Neural cell (in vitro differentiated cells): ENCODE measurements around the gene MS4A14. TPM values are rescaled to one million over a fixed set of nuclear protein-coding genes. Genes with fewer than 3 reads are reported as not detected.

Experiments used
- H2AFZ ChIP-seq: fragments of 200-600, 300-800 bp; sonication (generic), shearing (Covaris generic); 2 replicates; pipeline ENCODE4 v1.6.0; 2014; ENCODE audit warnings: low read depth, mild to moderate bottlenecking, antibody characterized with exemption, low read length, moderate library complexity
- H3F3A ChIP-seq: fragments of 200-600 bp; shearing (Covaris generic); 2 replicates; pipeline ENCODE4 v1.6.1; 2016; ENCODE audit warnings: mild to moderate bottlenecking, moderate library complexity, mixed read lengths, antibody characterized with exemption, low read length; ENCODE audit not compliant: insufficient read depth, poor library complexity, severe bottlenecking
- H3K27ac ChIP-seq: fragments of 200-600, 300-800 bp; sonication (generic), shearing (Covaris generic); 2 replicates; pipeline ENCODE4 v1.5.1; 2014; ENCODE audit warnings: mild to moderate bottlenecking, low read length, moderate library complexity
- H3K27me3 ChIP-seq: fragments of 300-800, 200-600 bp; sonication (generic), shearing (Covaris generic); 2 replicates; pipeline ENCODE4 v1.6.0; 2014; ENCODE audit warnings: mild to moderate bottlenecking, low read depth, low read length, moderate library complexity; ENCODE audit not compliant: insufficient read depth
- H3K36me3 ChIP-seq: fragments of 300-800, 200-600 bp; sonication (generic), shearing (Covaris generic); 2 replicates; pipeline ENCODE4 v1.5.1; 2014; ENCODE audit warnings: mild to moderate bottlenecking, antibody characterized with exemption, low read length, moderate library complexity; ENCODE audit not compliant: insufficient read depth
- H3K4me2 ChIP-seq: fragments of 300-800, 200-600 bp; sonication (generic), shearing (Covaris generic); 2 replicates; pipeline ENCODE4 v1.6.0; 2014; ENCODE audit warnings: mild to moderate bottlenecking, low read length
- H3K4me3 ChIP-seq: fragments of 300-800, 200-600 bp; sonication (generic), shearing (Covaris generic); 2 replicates; pipeline ENCODE4 v1.5.1; 2014; ENCODE audit warnings: mild to moderate bottlenecking, low read length, moderate library complexity
- H3K79me2 ChIP-seq: fragments of 200-600 bp; shearing (Covaris generic); replicated peaks from 2 replicates; pipeline ENCODE4 v1.6.0; 2014; ENCODE audit warnings: mild to moderate bottlenecking, low read length, moderate library complexity; ENCODE audit not compliant: insufficient read depth
- H3K9ac ChIP-seq: fragments of 300-800, 200-600 bp; sonication (generic), shearing (Covaris generic); 2 replicates; pipeline ENCODE4 v1.6.1; 2016; ENCODE audit warnings: mild to moderate bottlenecking, low read length, mixed read lengths
- H3K9me2 ChIP-seq: fragments of 200-600 bp; shearing (Covaris generic); 2 replicates; pipeline ENCODE4 v1.6.1; 2016; ENCODE audit warnings: mild to moderate bottlenecking, low read length, mixed read lengths; ENCODE audit not compliant: insufficient read depth
- H3K9me3 ChIP-seq: fragments of 200-600, 300-800 bp; sonication (generic), shearing (Covaris generic); 2 replicates; pipeline ENCODE4 v1.6.1; 2016; ENCODE audit warnings: mild to moderate bottlenecking, mixed run types, low read length, moderate library complexity, mixed read lengths
- H4K20me1 ChIP-seq: fragments of 200-600 bp; shearing (Covaris generic); 2 replicates; pipeline ENCODE4 v1.6.1; 2016; ENCODE audit warnings: mild to moderate bottlenecking, mixed run types; ENCODE audit not compliant: insufficient read depth
- EP300 ChIP-seq: fragments of 450-650 bp; conservative IDR thresholded peaks from 2 replicates; pipeline ENCODE4 v1.6.1; 2014; ENCODE audit warnings: antibody characterized with exemption, mild to moderate bottlenecking, moderate library complexity; ENCODE audit not compliant: poor library complexity, severe bottlenecking
- EZH2 ChIP-seq: fragments of 200-600, 300-800 bp; shearing (Covaris generic), sonication (generic); IDR thresholded peaks from 2 replicates; pipeline ENCODE4 v1.6.1; 2014; ENCODE audit warnings: antibody characterized with exemption, low read length, borderline replicate concordance, mild to moderate bottlenecking; ENCODE audit not compliant: insufficient read depth, poor library complexity, severe bottlenecking
- MXI1 ChIP-seq: fragments of 450-650 bp; conservative IDR thresholded peaks from 2 replicates; pipeline ENCODE4 v1.6.1; 2014; ENCODE audit warnings: antibody characterized with exemption, mild to moderate bottlenecking; ENCODE audit not compliant: poor library complexity, severe bottlenecking
- POLR2AphosphoS5 ChIP-seq: IDR thresholded peaks from 2 replicates; pipeline ENCODE4 v1.6.1; 2012
- RAD21 ChIP-seq: fragments of 450-650 bp; conservative IDR thresholded peaks from 2 replicates; pipeline ENCODE4 v1.6.1; 2014; ENCODE audit warnings: antibody characterized with exemption, mild to moderate bottlenecking, moderate library complexity
- SMC3 ChIP-seq: fragments of 450-650 bp; conservative IDR thresholded peaks from 2 replicates; pipeline ENCODE4 v1.6.1; 2014; ENCODE audit warnings: antibody characterized with exemption, mild to moderate bottlenecking, moderate library complexity; ENCODE audit not compliant: poor library complexity
- TAF1 ChIP-seq: IDR thresholded peaks from 2 replicates; pipeline ENCODE4 v1.6.1; 2012; ENCODE audit warnings: low read depth
- polyA plus RNA-seq: library from polyadenylated mRNA; depleted of rRNA; stranded (reverse); fragments of >200 nt; gene quantifications from 2 replicates; pipeline ENCODE4 v1.2.3, GENCODE V29; 2014
- TF ChIP-seq, protein P1 (sequence below): fragments of 450-650 bp; IDR thresholded peaks from 2 replicates; pipeline ENCODE4 v1.5.1; 2014; ENCODE audit warnings: antibody characterized with exemption, mild to moderate bottlenecking, moderate library complexity; ENCODE audit not compliant: poor library complexity, severe bottlenecking
- TF ChIP-seq, protein P2 (sequence below): IDR thresholded peaks from 2 replicates; pipeline ENCODE4 v1.6.1; 2012; ENCODE audit warnings: borderline replicate concordance

The MS4A14 gene
- polyA plus RNA-seq, 1 donor from 2014 or later: not detected

DNA sequence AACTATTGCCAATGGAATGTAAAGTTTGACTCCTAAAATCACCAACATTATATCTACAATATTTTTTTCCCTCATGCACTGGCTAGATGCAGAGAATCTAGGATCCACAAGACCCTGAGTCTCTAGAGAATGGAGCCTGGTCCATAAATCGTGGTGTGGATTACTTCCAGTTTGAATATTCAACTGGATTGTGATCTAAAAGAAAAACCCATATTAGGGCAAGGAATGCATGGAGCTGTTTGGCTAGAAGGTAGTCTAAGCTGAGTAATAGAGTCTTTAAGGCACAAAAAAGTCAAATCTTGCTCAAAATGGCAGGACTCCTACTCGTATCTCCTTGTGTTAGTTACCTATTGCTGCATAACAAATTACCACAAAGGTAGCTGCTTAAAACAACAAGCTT, 23.8 kb downstream of the MS4A14 start:
- Histone ChIP-seq H3K9me3 (no peaks in the 10 kb centered on the region), H3K4me2 (no peak overlapping the region), H3K9ac (no peak overlapping the region), H3K27me3 (no peaks in the 10 kb centered on the region), H3K9me2 (no peaks in the 10 kb centered on the region), H3K79me2 (no peaks in the 10 kb centered on the region), H4K20me1 (no peaks in the 10 kb centered on the region), H3F3A (no peaks in the 10 kb centered on the region), H2AFZ (no peak overlapping the region), H3K36me3 (no peaks in the 10 kb centered on the region), H3K27ac (no peak overlapping the region), H3K4me3 (no peak overlapping the region)
- TF ChIP-seq TAF1 (no peak), SMC3 (no peak), EZH2 (no peak), RAD21 (no peak), POLR2AphosphoS5 (no peak), MXI1 (no peak), EP300 (no peak)
- TF ChIP-seq, protein P1, sequence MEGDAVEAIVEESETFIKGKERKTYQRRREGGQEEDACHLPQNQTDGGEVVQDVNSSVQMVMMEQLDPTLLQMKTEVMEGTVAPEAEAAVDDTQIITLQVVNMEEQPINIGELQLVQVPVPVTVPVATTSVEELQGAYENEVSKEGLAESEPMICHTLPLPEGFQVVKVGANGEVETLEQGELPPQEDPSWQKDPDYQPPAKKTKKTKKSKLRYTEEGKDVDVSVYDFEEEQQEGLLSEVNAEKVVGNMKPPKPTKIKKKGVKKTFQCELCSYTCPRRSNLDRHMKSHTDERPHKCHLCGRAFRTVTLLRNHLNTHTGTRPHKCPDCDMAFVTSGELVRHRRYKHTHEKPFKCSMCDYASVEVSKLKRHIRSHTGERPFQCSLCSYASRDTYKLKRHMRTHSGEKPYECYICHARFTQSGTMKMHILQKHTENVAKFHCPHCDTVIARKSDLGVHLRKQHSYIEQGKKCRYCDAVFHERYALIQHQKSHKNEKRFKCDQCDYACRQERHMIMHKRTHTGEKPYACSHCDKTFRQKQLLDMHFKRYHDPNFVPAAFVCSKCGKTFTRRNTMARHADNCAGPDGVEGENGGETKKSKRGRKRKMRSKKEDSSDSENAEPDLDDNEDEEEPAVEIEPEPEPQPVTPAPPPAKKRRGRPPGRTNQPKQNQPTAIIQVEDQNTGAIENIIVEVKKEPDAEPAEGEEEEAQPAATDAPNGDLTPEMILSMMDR: no peak
- TF ChIP-seq, protein P2, sequence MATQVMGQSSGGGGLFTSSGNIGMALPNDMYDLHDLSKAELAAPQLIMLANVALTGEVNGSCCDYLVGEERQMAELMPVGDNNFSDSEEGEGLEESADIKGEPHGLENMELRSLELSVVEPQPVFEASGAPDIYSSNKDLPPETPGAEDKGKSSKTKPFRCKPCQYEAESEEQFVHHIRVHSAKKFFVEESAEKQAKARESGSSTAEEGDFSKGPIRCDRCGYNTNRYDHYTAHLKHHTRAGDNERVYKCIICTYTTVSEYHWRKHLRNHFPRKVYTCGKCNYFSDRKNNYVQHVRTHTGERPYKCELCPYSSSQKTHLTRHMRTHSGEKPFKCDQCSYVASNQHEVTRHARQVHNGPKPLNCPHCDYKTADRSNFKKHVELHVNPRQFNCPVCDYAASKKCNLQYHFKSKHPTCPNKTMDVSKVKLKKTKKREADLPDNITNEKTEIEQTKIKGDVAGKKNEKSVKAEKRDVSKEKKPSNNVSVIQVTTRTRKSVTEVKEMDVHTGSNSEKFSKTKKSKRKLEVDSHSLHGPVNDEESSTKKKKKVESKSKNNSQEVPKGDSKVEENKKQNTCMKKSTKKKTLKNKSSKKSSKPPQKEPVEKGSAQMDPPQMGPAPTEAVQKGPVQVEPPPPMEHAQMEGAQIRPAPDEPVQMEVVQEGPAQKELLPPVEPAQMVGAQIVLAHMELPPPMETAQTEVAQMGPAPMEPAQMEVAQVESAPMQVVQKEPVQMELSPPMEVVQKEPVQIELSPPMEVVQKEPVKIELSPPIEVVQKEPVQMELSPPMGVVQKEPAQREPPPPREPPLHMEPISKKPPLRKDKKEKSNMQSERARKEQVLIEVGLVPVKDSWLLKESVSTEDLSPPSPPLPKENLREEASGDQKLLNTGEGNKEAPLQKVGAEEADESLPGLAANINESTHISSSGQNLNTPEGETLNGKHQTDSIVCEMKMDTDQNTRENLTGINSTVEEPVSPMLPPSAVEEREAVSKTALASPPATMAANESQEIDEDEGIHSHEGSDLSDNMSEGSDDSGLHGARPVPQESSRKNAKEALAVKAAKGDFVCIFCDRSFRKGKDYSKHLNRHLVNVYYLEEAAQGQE: no peak

DNA sequence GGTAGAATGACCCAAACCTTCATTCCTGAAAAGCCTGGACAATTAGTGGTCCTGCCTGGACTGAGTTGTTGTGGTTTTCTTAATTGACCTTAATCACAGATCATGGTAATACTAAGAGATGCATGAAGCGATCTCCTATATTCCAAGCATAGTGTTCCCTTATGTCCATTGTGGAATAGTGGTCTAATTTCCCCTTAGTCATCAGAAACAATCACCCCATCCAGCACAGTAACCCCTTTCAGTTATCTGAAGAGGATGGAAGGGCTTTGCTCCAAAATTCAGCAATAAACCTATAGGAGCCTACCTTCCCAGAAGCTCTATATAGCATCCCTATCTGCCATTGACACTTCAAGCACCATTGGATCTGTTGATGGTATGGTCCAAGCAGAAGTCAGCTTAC, 26.4 kb downstream of the MS4A14 start:
- Histone ChIP-seq H3F3A (no peaks in the 10 kb centered on the region), H3K27me3 (no peaks in the 10 kb centered on the region), H3K4me3 (no peak overlapping the region), H3K27ac (no peak overlapping the region), H3K4me2 (no peak overlapping the region), H2AFZ (no peak overlapping the region), H4K20me1 (no peaks in the 10 kb centered on the region), H3K36me3 (no peaks in the 10 kb centered on the region), H3K9me3 (no peaks in the 10 kb centered on the region), H3K9me2 (no peaks in the 10 kb centered on the region), H3K79me2 (no peaks in the 10 kb centered on the region), H3K9ac (no peak overlapping the region)
- TF ChIP-seq SMC3 (no peak), EZH2 (no peak), TAF1 (no peak), RAD21 (no peak), POLR2AphosphoS5 (no peak), MXI1 (no peak), EP300 (no peak)
- TF ChIP-seq, protein P2: no peak
- TF ChIP-seq, protein P1: no peak
